T-helper 17 cell (primary cell): ENCODE data around the gene TMC8. TPM values are rescaled to one million over a fixed set of nuclear protein-coding genes. Genes with fewer than 3 reads are reported as not detected.

Source experiments
- ATAC-seq: fragments of 150-1000 bp; cut with Tn5 transposase; 2 replicates; pipeline ENCODE4 v1.10.0; 2021; ENCODE audit warnings: mild to moderate bottlenecking, moderate library complexity
- DNase-seq, 3 donors: peaks; one replicate each; pipeline versions ENCODE4 v3.0.0 to v3.0.0-alpha.2; 2020 to 2021
- H3K9me3 ChIP-seq: one replicate; pipeline ENCODE4 v1.7.0; 2013; ENCODE audit warnings: low read length, mild to moderate bottlenecking; ENCODE audit not compliant: control insufficient read depth, poor library complexity, severe bottlenecking
- H3K27ac Mint-ChIP-seq: one replicate; pipeline ENCODE4 v1.8.0; 2022; ENCODE audit warnings: mild to moderate bottlenecking, moderate library complexity, mixed read lengths
- H3K27me3 Mint-ChIP-seq: one replicate; pipeline ENCODE4 v1.8.0; 2022; ENCODE audit warnings: mixed read lengths
- H3K36me3 Mint-ChIP-seq: one replicate; pipeline ENCODE4 v1.8.0; 2022; ENCODE audit warnings: low read depth, mixed read lengths
- H3K4me1 Mint-ChIP-seq: one replicate; pipeline ENCODE4 v1.8.0; 2022; ENCODE audit warnings: mild to moderate bottlenecking, mixed read lengths
- H3K4me3 Mint-ChIP-seq: one replicate; pipeline ENCODE4 v1.8.0; 2022; ENCODE audit warnings: mild to moderate bottlenecking, moderate library complexity, mixed read lengths
- total RNA-seq, 4 donors: library from RNA in 2 of 4; stranded (reverse) in 2 of 4; gene quantifications; one replicate each; pipeline ENCODE4 v1.2.3 and lab custom pipeline; 2022 to 2026

Gene TMC8
- total RNA-seq, 2 donors from 2014 or later, result 352 to 481 TPM

DNA sequence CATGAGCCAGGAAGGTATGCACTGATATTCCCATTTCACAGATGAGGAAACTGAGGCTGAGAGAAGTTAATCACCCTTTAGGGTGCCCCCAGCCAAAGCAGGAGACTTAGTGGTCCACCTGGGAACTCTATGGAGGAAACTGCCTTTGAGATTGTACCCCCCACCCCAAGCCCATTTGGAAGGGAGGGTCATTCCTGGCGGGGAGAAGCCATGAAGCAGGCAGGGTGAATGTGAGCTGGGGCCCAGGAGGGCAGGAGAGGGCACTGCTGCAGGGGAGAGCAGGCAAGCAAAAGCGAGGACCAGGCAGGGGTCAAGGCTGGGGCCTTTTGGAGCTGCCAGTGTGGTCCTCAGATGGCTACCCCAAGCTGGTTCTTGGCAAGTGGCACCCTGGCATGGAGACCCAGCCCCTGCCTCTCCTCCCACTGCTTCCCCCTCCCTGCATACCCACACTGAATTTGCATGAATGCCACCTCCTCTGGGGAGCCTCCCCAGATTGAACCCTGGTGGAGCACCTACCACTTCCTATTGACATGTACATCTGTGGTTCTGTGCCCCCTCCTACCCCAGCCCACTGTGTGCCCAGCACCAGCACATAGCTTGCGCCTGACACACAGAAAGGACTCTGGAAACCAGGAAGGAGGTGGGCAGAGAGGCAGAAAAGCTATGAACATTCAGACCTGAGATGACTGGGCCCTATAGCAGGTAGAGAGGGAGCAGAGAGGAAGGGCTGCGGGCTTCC, 1.1 kb upstream of the TMC8 start:
- Mint-ChIP-seq H3K4me3 (peak overlapping the region; percentile 99), H3K27ac (peak overlapping the region; percentile 95), H3K27me3 (no peaks in the 10 kb centered on the region), H3K4me1 (peaks cover 57% of the 10 kb centered on the region), H3K36me3 (peaks cover 9% of the 10 kb centered on the region)
- H3K9me3 ChIP-seq, result no peaks in the 10 kb centered on the region
- ATAC-seq, result peak; percentile 5
- DNase-seq, result no peak

DNA sequence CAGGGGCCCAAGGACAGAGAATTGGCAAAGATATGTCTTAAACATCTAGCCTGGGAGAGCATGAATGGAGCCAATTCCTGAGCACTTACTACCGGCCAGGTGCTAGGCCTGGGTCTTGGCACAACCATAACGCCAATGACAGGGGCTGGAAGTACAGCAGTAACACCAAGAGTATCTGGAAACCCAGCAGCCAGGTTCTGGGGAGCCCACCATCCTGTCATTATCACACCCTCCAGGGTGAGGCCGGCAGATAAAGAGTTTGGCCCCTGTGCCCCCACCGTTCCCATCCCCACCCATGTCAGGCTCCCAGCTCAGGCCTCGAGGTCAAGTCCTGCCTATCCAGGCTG, 508 bp upstream of the TMC8 start:
- no peaks in the 10 kb centered on the region for H3K9me3 ChIP-seq
- ATAC-seq, result peak; percentile 1
- DNase-seq, result no peak
- Mint-ChIP-seq H3K27me3 (no peaks in the 10 kb centered on the region), H3K4me1 (peaks cover 56% of the 10 kb centered on the region), H3K27ac (peak overlapping the region; percentile 95), H3K36me3 (peaks cover 9% of the 10 kb centered on the region), H3K4me3 (peak overlapping the region; percentile 99)

DNA sequence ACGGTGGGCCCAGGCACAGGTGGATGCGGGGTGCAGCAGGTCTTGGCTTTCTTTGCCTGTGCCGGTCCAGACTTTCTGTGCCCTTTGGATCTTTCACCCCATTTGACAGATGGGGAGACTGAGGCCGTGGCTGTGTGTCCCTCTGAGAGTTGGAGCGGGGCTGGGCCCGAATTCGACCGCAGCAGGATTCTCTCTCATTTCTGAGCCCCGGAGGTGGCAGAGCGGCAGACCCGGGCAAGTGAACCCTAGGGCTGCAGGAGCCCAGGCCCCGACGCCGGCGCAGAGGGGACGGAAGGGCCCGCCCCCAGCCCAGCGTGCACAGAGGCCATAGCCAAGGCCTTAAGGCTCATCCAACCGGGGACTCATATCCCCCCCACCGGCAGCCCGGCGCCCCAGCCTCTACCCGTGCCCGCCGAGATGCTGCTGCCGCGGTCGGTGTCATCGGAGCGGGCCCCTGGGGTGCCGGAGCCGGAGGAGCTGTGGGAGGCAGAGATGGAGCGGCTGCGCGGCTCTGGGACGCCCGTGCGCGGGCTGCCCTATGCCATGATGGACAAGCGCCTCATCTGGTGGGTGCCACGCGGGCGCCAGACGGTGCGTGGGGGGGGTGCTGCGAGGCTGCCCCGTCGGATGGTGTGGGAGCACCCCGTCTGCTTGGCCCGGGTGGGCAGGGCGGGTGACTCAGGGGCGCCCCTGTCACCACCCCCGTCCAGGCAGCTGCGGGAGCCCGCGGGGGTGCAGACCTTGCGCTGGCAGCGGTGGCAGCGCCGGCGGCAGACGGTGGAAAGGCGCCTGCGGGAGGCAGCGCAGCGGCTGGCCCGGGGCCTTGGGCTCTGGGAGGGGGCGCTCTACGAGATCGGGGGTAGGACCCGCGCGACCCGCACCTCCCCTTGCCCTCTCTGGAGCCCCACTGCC, 857 bp downstream of the TMC8 start:
- no peaks in the 10 kb centered on the region for H3K9me3 ChIP-seq
- ATAC-seq, result no peak
- peak overlapping the region; percentile 99 for H3K4me3 Mint-ChIP-seq
- H3K27ac Mint-ChIP-seq, result peak overlapping the region; percentile 95
- no peak for DNase-seq
- peaks cover 11% of the 10 kb centered on the region for H3K36me3 Mint-ChIP-seq
- no peaks in the 10 kb centered on the region for H3K27me3 Mint-ChIP-seq
- peaks cover 57% of the 10 kb centered on the region for H3K4me1 Mint-ChIP-seq

DNA sequence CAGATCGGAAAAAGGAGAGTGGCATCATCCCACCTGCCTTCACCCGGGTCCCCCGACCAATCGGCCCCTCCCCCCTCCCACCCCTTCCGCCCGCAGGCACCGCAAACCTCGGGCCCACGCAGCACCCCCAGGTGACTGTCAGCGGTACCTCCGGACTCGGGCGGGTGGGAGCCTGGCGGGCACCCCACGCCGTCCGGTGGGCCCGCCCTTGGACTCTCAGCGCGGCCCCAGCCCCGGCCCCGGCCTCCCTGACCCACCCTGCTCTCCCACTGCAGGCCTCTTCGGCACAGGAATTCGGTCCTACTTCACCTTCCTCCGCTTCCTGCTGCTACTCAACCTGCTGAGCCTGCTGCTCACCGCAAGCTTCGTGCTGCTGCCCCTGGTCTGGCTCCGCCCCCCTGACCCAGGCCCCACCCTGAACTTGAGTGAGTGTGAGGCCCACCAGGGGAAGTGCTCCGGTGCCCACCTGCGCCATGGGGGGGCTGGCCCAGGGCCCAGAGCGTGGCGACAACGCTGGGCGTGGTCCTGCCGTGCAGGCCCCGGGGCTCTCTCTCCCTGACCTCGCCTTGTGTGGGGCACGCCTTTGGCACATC, 1.6 kb downstream of the TMC8 start:
- Mint-ChIP-seq H3K27ac (peak overlapping the region; percentile 98), H3K4me1 (peaks cover 59% of the 10 kb centered on the region), H3K4me3 (peak overlapping the region; percentile 99), H3K36me3 (peaks cover 11% of the 10 kb centered on the region), H3K27me3 (no peaks in the 10 kb centered on the region)
- ATAC-seq (peak; percentile 5), DNase-seq (peak; percentile 40 to 54 (median 44))
- no peaks in the 10 kb centered on the region for H3K9me3 ChIP-seq

DNA sequence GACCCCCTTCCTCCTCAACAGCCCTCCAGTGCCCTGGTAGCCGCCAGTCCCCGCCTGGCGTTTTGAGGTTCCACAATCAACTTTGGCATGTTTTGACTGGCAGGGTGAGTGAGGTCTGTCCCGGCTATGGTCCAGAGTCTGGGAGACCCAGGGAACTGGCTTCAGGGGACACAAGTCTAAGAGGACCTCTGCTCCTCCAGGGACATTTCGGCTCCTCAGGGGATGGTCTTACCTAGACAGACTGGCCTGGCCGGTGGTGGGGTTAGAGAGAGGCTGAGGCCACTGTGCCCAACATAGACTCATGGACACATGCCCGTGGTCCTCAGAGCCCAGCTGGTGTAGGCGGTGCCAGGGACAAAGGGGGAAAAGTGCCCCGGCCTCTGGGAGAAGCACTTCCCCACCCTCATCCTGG, 2.2 kb downstream of the TMC8 start:
- DNase-seq (no peak), ATAC-seq (no peak)
- H3K9me3 ChIP-seq, result no peaks in the 10 kb centered on the region
- no peaks in the 10 kb centered on the region for H3K27me3 Mint-ChIP-seq
- peak overlapping the region; percentile 98 for H3K27ac Mint-ChIP-seq
- H3K4me3 Mint-ChIP-seq, result peak overlapping the region; percentile 99
- H3K36me3 Mint-ChIP-seq, result peaks cover 11% of the 10 kb centered on the region
- peaks cover 62% of the 10 kb centered on the region for H3K4me1 Mint-ChIP-seq

DNA sequence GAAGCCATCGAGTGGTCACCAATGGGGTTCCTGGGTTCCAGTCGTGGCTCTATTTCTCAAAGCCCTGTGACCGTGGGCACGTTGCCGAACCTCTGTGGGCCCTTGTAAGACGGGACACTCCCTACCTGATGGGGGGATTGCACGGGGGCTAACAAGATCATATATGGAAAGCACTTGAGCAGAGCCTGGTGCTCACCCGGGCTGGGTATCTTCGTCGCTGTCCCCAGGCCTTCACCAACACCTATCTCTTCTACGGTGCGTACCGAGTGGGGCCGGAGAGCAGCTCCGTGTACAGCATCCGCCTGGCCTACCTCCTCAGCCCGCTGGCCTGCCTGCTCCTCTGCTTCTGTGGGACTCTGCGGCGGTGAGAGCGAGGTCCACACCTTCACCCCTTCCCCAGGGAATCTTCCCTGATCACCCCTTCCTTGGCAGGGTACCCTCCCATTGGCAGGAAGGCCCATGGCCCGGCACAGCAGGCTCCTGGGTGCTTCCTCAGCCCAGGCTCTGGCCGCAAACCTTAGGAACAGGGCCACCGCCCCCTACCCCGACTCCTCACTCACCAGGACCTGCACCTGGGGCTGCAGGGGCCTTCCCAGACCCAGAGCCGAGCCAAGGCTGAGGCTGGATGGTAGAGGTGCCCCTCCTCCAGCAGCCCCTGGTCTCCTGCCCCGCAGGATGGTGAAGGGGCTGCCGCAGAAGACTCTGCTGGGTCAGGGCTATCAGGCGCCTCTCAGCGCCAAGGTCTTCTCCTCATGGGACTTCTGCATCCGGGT, 2.8 kb downstream of the TMC8 start:
- Mint-ChIP-seq H3K4me1 (peaks cover 61% of the 10 kb centered on the region), H3K27ac (peak overlapping the region; percentile 98)

DNA sequence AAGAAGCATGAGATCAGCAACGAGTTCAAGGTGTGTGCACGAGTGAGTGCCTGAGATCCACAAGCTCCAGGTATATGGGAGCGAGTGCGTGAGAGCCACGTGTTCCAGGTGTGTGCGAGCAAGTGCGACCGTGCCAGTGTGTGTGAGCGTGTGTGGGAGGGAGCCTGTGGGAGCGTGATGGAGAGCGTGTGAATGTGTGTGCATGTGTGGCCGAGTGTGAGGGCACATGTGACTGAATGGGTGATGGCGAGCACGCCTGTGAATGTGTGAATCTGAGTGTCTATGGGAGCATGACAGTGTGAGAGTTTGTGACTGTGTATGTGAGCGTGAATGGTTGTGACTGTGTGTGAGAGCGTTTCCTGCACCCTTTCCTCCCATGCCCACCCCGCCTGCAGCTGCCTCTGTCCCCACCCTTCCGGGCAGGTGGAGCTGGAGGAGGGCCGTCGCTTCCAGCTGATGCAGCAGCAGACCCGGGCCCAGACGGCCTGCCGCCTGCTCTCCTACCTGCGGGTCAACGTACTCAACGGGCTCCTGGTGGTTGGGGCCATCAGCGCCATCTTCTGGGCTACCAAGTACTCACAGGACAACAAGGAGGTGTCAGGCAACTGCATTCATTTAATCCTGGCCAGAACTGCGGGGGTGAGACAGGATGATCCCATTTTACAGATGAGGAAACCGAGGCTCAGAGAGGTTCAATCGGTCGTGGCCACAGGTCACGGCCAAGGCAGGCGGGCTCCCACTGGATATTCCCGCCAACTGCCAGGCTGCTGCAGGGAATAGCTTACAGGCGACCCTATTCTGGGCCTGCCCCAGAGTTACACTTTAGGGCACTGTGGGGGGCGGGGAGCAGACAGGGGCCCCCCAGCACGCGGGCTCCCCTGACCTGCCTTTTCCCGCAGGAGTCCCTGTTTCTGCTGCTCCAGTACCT, 3.7 kb downstream of the TMC8 start:
- H3K4me3 Mint-ChIP-seq, result peak overlapping the region; percentile 99
- H3K27me3 Mint-ChIP-seq, result no peaks in the 10 kb centered on the region
- H3K9me3 ChIP-seq, result no peaks in the 10 kb centered on the region
- peak overlapping the region; percentile 98 for H3K27ac Mint-ChIP-seq
- H3K4me1 Mint-ChIP-seq, result peaks cover 65% of the 10 kb centered on the region
- peak; percentile 43 for ATAC-seq
- peak; percentile 62 to 72 (median 71) for DNase-seq
- H3K36me3 Mint-ChIP-seq, result peaks cover 11% of the 10 kb centered on the region

More for the DNA sequence above, 2.8 kb downstream of the TMC8 start:
- H3K36me3 Mint-ChIP-seq, result peaks cover 11% of the 10 kb centered on the region
- H3K27me3 Mint-ChIP-seq, result no peaks in the 10 kb centered on the region
- ATAC-seq, result no peak
- H3K4me3 Mint-ChIP-seq, result peak overlapping the region; percentile 99
- no peaks in the 10 kb centered on the region for H3K9me3 ChIP-seq
- no peak for DNase-seq

DNA sequence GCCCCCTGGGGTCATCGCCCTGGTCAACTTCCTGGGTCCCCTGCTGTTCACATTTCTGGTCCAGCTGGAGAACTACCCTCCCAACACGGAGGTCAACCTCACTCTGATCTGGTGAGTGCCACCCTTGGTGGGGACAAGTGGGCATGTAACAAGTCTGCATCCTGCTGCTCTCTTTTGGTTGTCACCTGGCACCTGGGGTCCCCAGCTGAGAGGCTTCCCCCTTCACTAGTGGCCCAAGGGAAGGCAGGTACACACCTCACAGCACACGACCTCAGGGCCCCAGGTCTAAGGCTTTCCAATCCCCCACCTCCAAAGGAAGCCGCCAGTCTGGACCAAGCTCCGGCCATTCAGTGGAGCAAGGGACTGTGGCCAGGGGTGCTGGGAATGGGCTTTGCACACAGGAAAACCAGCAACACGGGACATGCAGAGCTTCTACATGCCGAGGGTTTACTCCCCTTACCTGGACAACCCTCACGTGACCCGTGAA, 4.4 kb downstream of the TMC8 start:
- peaks cover 11% of the 10 kb centered on the region for H3K36me3 Mint-ChIP-seq
- DNase-seq (no peak), ATAC-seq (no peak)
- H3K4me1 Mint-ChIP-seq, result peaks cover 62% of the 10 kb centered on the region
- H3K4me3 Mint-ChIP-seq, result peak overlapping the region; percentile 9
- peak overlapping the region; percentile 98 for H3K27ac Mint-ChIP-seq
- H3K27me3 Mint-ChIP-seq, result no peaks in the 10 kb centered on the region
- no peaks in the 10 kb centered on the region for H3K9me3 ChIP-seq

DNA sequence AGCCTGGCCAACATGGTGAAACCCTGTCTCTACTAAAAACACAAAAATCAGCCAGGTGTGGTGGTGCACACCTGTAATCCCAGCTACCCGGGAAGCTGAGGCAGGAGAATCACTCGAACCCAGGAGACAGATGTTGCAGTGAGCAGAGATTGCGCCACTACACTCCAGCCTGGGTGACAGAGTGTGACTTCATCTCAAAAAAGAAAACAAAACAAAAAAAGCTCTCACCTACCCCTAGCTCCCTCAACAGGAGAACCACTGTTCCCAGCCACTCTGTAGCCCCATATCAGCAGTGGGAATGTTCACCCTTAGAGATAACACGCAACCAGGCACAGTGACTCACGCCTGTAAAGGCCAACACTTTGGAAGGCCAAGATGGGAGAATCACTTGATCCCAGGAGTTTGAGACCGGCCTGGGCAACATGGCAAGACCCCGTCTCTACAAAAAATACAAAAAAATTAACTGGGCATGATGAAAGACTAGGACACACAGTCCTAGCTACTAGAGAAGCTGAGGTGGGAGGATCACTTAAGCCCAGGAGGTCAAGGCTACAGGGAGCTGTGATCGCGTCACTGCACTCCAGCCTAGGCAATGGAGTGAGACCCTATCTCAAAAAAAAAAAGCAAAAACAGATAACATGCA, 5.4 kb downstream of the TMC8 start:
- DNase-seq, result no peak
- Mint-ChIP-seq H3K4me1 (peaks cover 59% of the 10 kb centered on the region), H3K36me3 (peaks cover 11% of the 10 kb centered on the region), H3K4me3 (peak overlapping the region; percentile 65), H3K27ac (peak overlapping the region; percentile 77), H3K27me3 (no peaks in the 10 kb centered on the region)
- ATAC-seq, result no peak
- no peaks in the 10 kb centered on the region for H3K9me3 ChIP-seq

DNA sequence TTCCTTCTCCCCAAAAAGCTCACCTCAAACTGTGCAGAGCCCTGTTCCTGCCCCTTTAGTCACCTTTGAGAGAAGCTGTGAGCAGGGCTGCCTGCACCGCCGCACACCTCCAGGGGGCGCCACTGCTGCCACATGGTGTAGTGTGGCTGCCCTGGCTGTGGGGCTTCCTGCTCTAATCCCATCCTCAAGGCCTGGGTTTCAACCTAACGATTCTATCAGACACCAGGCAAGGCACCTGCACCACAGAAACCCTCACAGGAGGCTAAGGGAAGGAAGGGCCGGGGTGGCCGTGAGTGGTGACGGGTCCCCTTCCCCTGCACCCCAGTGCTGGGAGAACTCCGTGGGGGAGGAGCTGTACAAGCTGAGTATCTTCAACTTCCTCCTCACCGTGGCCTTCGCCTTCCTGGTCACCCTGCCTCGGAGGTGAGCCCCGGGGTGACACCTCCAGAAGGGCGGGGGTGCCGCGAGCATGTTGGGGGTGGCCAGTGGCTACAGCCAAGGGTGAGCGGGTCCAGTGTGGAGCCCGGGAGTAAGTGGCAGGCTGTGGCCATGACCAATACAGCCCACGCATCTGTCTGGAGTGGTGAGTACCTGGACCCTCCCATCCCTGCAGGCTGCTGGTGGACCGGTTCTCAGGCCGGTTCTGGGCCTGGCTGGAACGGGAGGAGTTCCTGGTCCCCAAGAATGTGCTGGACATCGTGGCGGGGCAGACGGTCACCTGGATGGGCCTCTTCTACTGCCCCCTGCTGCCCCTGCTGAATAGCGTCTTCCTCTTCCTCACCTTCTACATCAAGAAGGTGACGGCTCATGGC, 7.0 kb downstream of the TMC8 start:
- Mint-ChIP-seq H3K27me3 (no peaks in the 10 kb centered on the region), H3K4me1 (peaks cover 59% of the 10 kb centered on the region), H3K36me3 (peaks cover 11% of the 10 kb centered on the region), H3K27ac (peak overlapping the region; percentile 77), H3K4me3 (peak overlapping the region; percentile 25)
- DNase-seq, result no peak
- H3K9me3 ChIP-seq, result no peaks in the 10 kb centered on the region
- ATAC-seq, result no peak
